ENCODE data around the gene SPRR2A. TPM values are rescaled to one million over a fixed set of nuclear protein-coding genes. Genes with fewer than 3 reads are reported as not detected.

The SPRR2A gene
- total RNA-seq, 4 donors from 2014 or later, result not detected

DNA sequence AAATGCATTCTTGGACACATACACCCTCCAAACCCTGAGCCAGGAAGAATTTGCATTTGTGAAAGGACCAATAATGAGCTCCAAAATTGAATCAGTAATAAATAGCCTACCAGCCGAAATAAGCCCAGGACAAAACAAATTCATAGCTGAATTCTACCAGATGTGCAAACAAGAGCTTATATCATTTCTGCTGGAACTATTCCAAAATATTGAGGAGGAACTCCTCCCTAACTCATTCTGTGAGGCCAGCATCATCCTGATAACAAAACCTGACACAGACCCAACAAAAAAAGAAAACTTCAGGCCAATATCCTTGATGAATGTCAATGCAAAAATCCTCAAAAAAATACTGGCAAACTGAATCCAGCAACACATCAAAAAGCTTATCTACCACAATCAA, 30.3 kb upstream of the SPRR2A start:
- H3K27ac ChIP-seq, result no peak overlapping the region
- no peak for DNase-seq
- H3K27me3 ChIP-seq, result no peaks in the 10 kb centered on the region
- no peak overlapping the region for H3K4me3 ChIP-seq (replicated peaks in 1 of 3)
- no peaks in the 10 kb centered on the region for H3K9me3 ChIP-seq
- no peaks in the 10 kb centered on the region for H3K36me3 ChIP-seq
- intact Hi-C loops (cut with DNase I), result no loop called here
- TF ChIP-seq, protein P1, sequence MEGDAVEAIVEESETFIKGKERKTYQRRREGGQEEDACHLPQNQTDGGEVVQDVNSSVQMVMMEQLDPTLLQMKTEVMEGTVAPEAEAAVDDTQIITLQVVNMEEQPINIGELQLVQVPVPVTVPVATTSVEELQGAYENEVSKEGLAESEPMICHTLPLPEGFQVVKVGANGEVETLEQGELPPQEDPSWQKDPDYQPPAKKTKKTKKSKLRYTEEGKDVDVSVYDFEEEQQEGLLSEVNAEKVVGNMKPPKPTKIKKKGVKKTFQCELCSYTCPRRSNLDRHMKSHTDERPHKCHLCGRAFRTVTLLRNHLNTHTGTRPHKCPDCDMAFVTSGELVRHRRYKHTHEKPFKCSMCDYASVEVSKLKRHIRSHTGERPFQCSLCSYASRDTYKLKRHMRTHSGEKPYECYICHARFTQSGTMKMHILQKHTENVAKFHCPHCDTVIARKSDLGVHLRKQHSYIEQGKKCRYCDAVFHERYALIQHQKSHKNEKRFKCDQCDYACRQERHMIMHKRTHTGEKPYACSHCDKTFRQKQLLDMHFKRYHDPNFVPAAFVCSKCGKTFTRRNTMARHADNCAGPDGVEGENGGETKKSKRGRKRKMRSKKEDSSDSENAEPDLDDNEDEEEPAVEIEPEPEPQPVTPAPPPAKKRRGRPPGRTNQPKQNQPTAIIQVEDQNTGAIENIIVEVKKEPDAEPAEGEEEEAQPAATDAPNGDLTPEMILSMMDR (IDR thresholded peaks at IDR 0.05), result no peak
- no peak for TF ChIP-seq POLR2A (IDR thresholded peaks at IDR 0.05)
- no peaks in the 10 kb centered on the region for H3K4me1 ChIP-seq
- WGBS, 2 donors, result 91 to 95% methylated on average over 1 of the region's 1 CpG

DNA sequence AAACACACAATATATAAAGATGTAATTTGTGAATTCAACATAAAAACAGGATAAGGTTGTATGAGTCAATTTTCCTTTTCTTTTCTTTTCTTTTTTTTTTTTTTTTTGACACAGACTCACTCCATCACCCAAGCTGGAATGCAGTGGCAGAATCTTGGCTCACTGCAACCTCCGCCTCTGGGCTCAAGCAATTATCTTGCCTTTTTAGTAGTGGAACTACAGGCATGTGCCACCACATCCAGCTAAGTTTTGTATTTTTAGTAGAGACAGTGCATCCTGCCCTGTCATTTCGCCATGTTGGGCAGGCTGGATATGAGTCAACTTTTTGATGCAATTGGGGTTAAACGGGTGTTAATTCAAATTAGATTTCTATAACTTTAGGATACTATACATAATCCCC, 24.4 kb upstream of the SPRR2A start:
- no peak for DNase-seq

DNA sequence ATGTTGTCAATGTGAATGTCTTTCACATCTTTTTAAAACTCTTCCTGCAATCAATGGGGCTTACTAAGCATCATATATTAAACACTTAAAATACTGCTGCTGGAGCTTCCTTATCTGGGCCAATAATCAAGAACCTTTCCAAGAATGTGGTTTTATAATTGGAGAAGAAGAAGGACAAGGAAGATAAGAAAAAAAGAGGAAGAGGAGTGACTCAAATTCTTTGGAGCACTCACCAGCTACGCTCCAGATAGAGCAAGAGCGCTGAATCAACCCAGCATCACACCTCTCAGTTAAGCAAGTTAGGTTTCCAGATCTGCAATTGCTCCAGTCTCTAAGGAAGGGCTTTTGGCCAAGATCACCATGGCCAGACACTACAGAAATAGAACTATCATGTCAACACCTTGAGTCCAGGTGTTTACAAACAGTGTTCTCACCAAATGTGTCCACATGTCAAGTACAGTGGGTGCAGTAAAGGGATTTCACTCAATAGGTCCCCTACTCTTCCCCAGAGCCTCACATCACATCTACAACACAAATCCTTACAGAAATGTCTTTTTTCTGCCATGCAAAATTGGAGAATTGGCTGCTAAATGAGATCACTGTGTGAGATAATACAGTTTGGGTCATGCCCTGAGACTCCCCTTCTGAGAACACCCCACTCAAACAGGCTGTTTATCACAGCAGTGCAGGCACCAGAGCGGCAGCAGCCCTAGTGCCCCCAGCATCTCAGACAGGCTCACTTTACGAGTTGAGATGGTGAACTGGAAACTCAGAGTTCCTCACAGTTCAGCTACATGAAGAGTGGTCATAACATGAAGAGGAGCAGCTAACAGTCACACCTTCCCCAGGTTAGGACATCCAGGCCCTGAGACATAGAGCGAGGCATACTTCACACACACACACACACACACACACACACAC, 15.8 kb upstream of the SPRR2A start:
- no peaks in the 10 kb centered on the region for H3K4me1 ChIP-seq
- no peak overlapping the region for H3K4me3 ChIP-seq (replicated peaks in 1 of 3)
- no peak for TF ChIP-seq POLR2A (IDR thresholded peaks at IDR 0.05)
- TF ChIP-seq, protein P1 (IDR thresholded peaks at IDR 0.05), result no peak
- WGBS, 2 donors, result 81 to 86% methylated on average over 5 of the region's 5 CpGs
- H3K9me3 ChIP-seq, result no peaks in the 10 kb centered on the region
- H3K27me3 ChIP-seq, result no peaks in the 10 kb centered on the region
- H3K36me3 ChIP-seq, result no peaks in the 10 kb centered on the region
- no peak for DNase-seq
- H3K27ac ChIP-seq, result no peak overlapping the region
- intact Hi-C loops (cut with DNase I), result no loop called here

More for the DNA sequence above, 24.4 kb upstream of the SPRR2A start:
- no peaks in the 10 kb centered on the region for H3K4me1 ChIP-seq
- H3K27me3 ChIP-seq, result no peaks in the 10 kb centered on the region
- H3K9me3 ChIP-seq, result no peaks in the 10 kb centered on the region
- no peak for TF ChIP-seq POLR2A (IDR thresholded peaks at IDR 0.05)
- TF ChIP-seq, protein P1 (IDR thresholded peaks at IDR 0.05), result no peak
- intact Hi-C loops (cut with DNase I), result no loop called here
- WGBS, 2 donors, result 87 to 93% methylated on average over 3 of the region's 3 CpGs
- no peak overlapping the region for H3K27ac ChIP-seq
- H3K4me3 ChIP-seq (replicated peaks in 1 of 3), result no peak overlapping the region
- no peaks in the 10 kb centered on the region for H3K36me3 ChIP-seq

DNA sequence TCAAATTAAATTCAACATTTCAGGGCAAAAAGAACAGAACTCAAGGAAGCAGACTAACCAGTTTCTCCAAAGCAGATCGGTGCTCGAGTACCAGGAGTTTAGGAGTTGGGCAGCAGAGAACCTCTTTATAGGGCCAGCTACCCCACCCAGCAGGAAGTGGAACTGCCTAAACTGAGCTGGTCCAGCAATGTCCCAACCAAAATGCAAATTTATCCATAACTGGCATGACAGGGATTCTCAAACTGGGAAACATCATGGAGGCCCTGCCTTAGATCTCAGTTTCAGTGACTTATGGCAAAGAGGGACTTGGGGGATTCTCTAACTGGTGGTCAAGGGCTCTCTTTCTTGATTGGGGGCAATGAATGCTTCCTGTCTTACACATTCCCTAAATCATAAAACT, 14.2 kb upstream of the SPRR2A start, which contains the start of gene SPRR2B:
Gene SPRR2B, minus strand, starts transcription at position 101 of the 400 bp plus-strand sequence. CDS start 772 bp downstream, outside the sequence.
- no peak within 1 kb of the TSS for H3K4me3 ChIP-seq (replicated peaks in 1 of 3)
- H3K27me3 ChIP-seq, result no peaks in the 10 kb centered on the region
- no peaks in the 10 kb centered on the region for H3K9me3 ChIP-seq
- no peak within 1 kb of the TSS for H3K27ac ChIP-seq
- intact Hi-C loops (cut with DNase I), result no loop called here
- no peaks in the 10 kb centered on the region for H3K4me1 ChIP-seq
- H3K36me3 ChIP-seq, result no peaks in the 10 kb centered on the region
- TF ChIP-seq, protein P1 (IDR thresholded peaks at IDR 0.05), result no peak
- TF ChIP-seq POLR2A (IDR thresholded peaks at IDR 0.05), result no peak
- 64 to 66% methylated on average over 2 of the region's 2 CpGs for WGBS, 2 donors
- DNase-seq, result no peak

DNA sequence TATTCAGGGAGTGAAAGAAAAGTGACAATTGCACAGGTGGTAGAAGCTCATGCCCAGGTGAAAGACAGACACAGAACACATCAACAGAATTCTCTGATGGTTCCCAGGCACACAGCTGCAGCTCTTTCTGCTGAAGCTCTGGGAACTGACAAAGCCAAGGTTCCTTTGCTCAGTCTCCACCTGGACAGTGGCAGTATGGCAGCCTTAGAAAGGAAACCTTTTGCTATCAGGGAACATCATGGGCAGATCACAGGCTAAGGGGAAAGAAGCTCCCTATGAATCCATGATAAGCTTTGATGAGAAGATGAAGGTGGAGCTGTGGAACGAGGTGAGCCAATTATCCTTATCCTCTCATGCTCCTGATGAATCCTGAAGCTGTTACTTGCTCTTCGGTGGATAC, 12.9 kb upstream of the SPRR2A start:
- Histone ChIP-seq H3K4me3 (replicated peaks in 1 of 3) (no peak overlapping the region), H3K9me3 (no peaks in the 10 kb centered on the region), H3K27ac (no peak overlapping the region), H3K36me3 (no peaks in the 10 kb centered on the region), H3K4me1 (no peaks in the 10 kb centered on the region), H3K27me3 (no peaks in the 10 kb centered on the region)
- 68 to 86% methylated on average over 2 of the region's 2 CpGs for WGBS, 2 donors
- no peak for DNase-seq
- intact Hi-C loops (cut with DNase I), result no loop called here
- TF ChIP-seq POLR2A (IDR thresholded peaks at IDR 0.05), result no peak
- TF ChIP-seq, protein P1 (IDR thresholded peaks at IDR 0.05), result no peak
